H9 (cell line): Measurements from ENCODE around the gene TRIM2. TPM values are rescaled to one million over a fixed set of nuclear protein-coding genes. Genes with fewer than 3 reads are reported as not detected.

Experiments
- DNase-seq: peaks from one replicate; pipeline ENCODE4 v3.0.0-alpha.2; 2017
- H2AFZ ChIP-seq: one replicate; pipeline ENCODE4 v1.6.1; 2013; ENCODE audit warnings: mild to moderate bottlenecking, low read length, control low read depth, moderate library complexity
- H2AK5ac ChIP-seq: 2 replicates; pipeline ENCODE4 v1.6.1; 2013; ENCODE audit warnings: low read length, control low read depth, mixed read lengths; ENCODE audit not compliant: insufficient read length
- H2BK120ac ChIP-seq: one replicate; pipeline ENCODE4 v1.6.1; 2013; ENCODE audit warnings: low read depth, mild to moderate bottlenecking, low read length, control low read depth, inconsistent platforms; ENCODE audit not compliant: poor library complexity, severe bottlenecking
- H2BK12ac ChIP-seq: 2 replicates; pipeline ENCODE4 v1.6.1; 2013; ENCODE audit warnings: low read length, control low read depth, mixed read lengths, low read depth; ENCODE audit not compliant: insufficient read length
- H2BK15ac ChIP-seq: 2 replicates; pipeline ENCODE4 v1.6.1; 2013; ENCODE audit warnings: low read depth, low read length, control low read depth
- H2BK20ac ChIP-seq: one replicate; pipeline ENCODE4 v1.6.1; 2013; ENCODE audit warnings: low read depth, mild to moderate bottlenecking, low read length, control low read depth, inconsistent platforms; ENCODE audit not compliant: poor library complexity, severe bottlenecking
- H2BK5ac ChIP-seq: 2 replicates; pipeline ENCODE4 v1.6.1; 2013; ENCODE audit warnings: low read length, control low read depth, mixed read lengths; ENCODE audit not compliant: insufficient read length
- H3K14ac ChIP-seq: 2 replicates; pipeline ENCODE4 v1.6.1; 2013; ENCODE audit warnings: low read length, control low read depth; ENCODE audit not compliant: insufficient read depth
- H3K18ac ChIP-seq: 2 replicates; pipeline ENCODE4 v1.6.1; 2013; ENCODE audit warnings: low read depth, mild to moderate bottlenecking, mixed read lengths, low read length, control low read depth; ENCODE audit not compliant: insufficient read length
- H3K23ac ChIP-seq: 2 replicates; pipeline ENCODE4 v1.6.1; 2013; ENCODE audit warnings: low read length, control low read depth, mixed read lengths, low read depth; ENCODE audit not compliant: insufficient read length
- H3K23me2 ChIP-seq: 2 replicates; pipeline ENCODE4 v1.6.1; 2013; ENCODE audit warnings: low read depth, mild to moderate bottlenecking, mixed read lengths, low read length, control low read depth; ENCODE audit not compliant: insufficient read length, poor library complexity, severe bottlenecking
- H3K27ac ChIP-seq: 2 replicates; pipeline ENCODE4 v1.5.1; 2013; ENCODE audit warnings: low read length, control low read depth, mixed read lengths, low read depth; ENCODE audit not compliant: insufficient read length
- H3K27me3 ChIP-seq: 2 replicates; pipeline ENCODE4 v1.6.1; 2013; ENCODE audit warnings: low read length, control low read depth, inconsistent platforms; ENCODE audit not compliant: insufficient read depth
- H3K4ac ChIP-seq: 2 replicates; pipeline ENCODE4 v1.6.1; 2013; ENCODE audit warnings: low read depth, mild to moderate bottlenecking, control low read depth, inconsistent platforms, low read length, moderate library complexity
- H3K4me1 ChIP-seq: 2 replicates; pipeline ENCODE4 v1.6.1; 2013; ENCODE audit warnings: low read length, control low read depth, inconsistent platforms; ENCODE audit not compliant: insufficient read depth
- H3K4me2 ChIP-seq: 2 replicates; pipeline ENCODE4 v1.6.1; 2013; ENCODE audit warnings: low read length, control low read depth, mixed read lengths; ENCODE audit not compliant: insufficient read length, insufficient read depth
- H3K56ac ChIP-seq: 2 replicates; pipeline ENCODE4 v1.6.1; 2013; ENCODE audit warnings: low read depth, mild to moderate bottlenecking, mixed read lengths, low read length, control low read depth; ENCODE audit not compliant: insufficient read length
- H3K79me1 ChIP-seq: 2 replicates; pipeline ENCODE4 v1.6.1; 2013; ENCODE audit warnings: low read depth, mild to moderate bottlenecking, moderate library complexity, low read length, control low read depth, inconsistent platforms; ENCODE audit not compliant: insufficient read depth, poor library complexity, severe bottlenecking
- H3K79me2 ChIP-seq: 2 replicates; pipeline ENCODE4 v1.6.1; 2013; ENCODE audit warnings: low read length, control low read depth, inconsistent platforms; ENCODE audit not compliant: insufficient read depth
- H3K9ac ChIP-seq: 2 replicates; pipeline ENCODE4 v1.6.1; 2013; ENCODE audit warnings: low read length, control low read depth, mixed read lengths; ENCODE audit not compliant: insufficient read length; ENCODE audit errors: extremely low read depth
- H3K9me3 ChIP-seq: one replicate; pipeline ENCODE4 v1.6.1; 2013; ENCODE audit warnings: low read depth, low read length, inconsistent platforms; ENCODE audit not compliant: control insufficient read depth
- H3T11ph ChIP-seq: one replicate; pipeline ENCODE4 v1.6.1; 2013; ENCODE audit warnings: mild to moderate bottlenecking, low read length, control low read depth, inconsistent platforms
- H4K20me1 ChIP-seq: one replicate; pipeline ENCODE4 v1.6.1; 2013; ENCODE audit not compliant: control insufficient read depth, insufficient read length, insufficient read depth
- H4K5ac ChIP-seq: 2 replicates; pipeline ENCODE4 v1.6.1; 2013; ENCODE audit warnings: low read depth, mild to moderate bottlenecking, mixed read lengths, low read length, control low read depth; ENCODE audit not compliant: insufficient read length
- H4K8ac ChIP-seq: replicated peaks from 2 replicates; pipeline ENCODE4 v1.6.1; 2013; ENCODE audit warnings: low read length, control low read depth, mixed read lengths, low read depth; ENCODE audit not compliant: insufficient read length
- H4K91ac ChIP-seq: 2 replicates; pipeline ENCODE4 v1.6.1; 2013; ENCODE audit warnings: low read depth, mild to moderate bottlenecking, moderate library complexity, mixed read lengths, low read length, control low read depth; ENCODE audit not compliant: insufficient read length
- H3K27ac Mint-ChIP-seq, 3 experiments: 2 replicates in 2 of 3; 3 replicates in 1 of 3; pipeline ENCODE4 v1.8.0; 2020 to 2021; ENCODE audit warnings: mixed read lengths in 3 of 3, mild to moderate bottlenecking in 1 of 3, moderate library complexity in 1 of 3
- H3K27me3 Mint-ChIP-seq: 2 replicates; pipeline ENCODE4 v1.8.0; 2021; ENCODE audit warnings: low read depth, mild to moderate bottlenecking, moderate library complexity, mixed read lengths
- H3K36me3 Mint-ChIP-seq, 3 experiments: 2 replicates in 2 of 3; 3 replicates in 1 of 3; pipeline ENCODE4 v1.8.0; 2020 to 2021; ENCODE audit warnings: low read depth in 3 of 3, mixed read lengths in 3 of 3; ENCODE audit not compliant: insufficient read depth in 1 of 3
- H3K4me1 Mint-ChIP-seq, 2 experiments: 2 replicates each; pipeline ENCODE4 v1.8.0; 2020; ENCODE audit warnings: mixed read lengths in 2 of 2
- H3K4me3 Mint-ChIP-seq, 2 experiments: 2 replicates in 1 of 2; 3 replicates in 1 of 2; pipeline ENCODE4 v1.8.0; 2020 to 2021; ENCODE audit warnings: mild to moderate bottlenecking in 2 of 2, mixed read lengths in 2 of 2, moderate library complexity in 1 of 2
- H3K9me3 Mint-ChIP-seq, 2 experiments: 2 replicates in 1 of 2; 3 replicates in 1 of 2; pipeline ENCODE4 v1.8.0; 2020; ENCODE audit warnings: mild to moderate bottlenecking in 2 of 2, mixed read lengths in 2 of 2, moderate library complexity in 1 of 2
- CTCF ChIP-seq: fragments of 200-600 bp; sonication (generic); conservative IDR thresholded peaks from 3 replicates; pipeline ENCODE4 v1.8.0; 2021; ENCODE audit warnings: antibody characterized with exemption, mild to moderate bottlenecking
- WGBS: extraction: QIAGEN DNeasy Blood & Tissue Kit; methylation state at CpG from one replicate; pipeline ENCODE4 v1.1.7; 2013; ENCODE audit warnings: missing lambda C conversion rate, low lambda C conversion rate, mixed read lengths; ENCODE audit not compliant: insufficient read length; ENCODE audit errors: extremely low coverage; 5-methylcytosine and 5-hydroxymethylcytosine counted together
- total RNA-seq: library from RNA; stranded (reverse); gene quantifications from 2 replicates; pipeline ENCODE4 v1.2.1, GENCODE V29; 2021

TRIM2 gene
- total RNA-seq, 1 experiment from 2014 or later: 28.9 TPM

- H3K9me3 ChIP-seq: no peaks in the 10 kb centered on the region
- no peak for TF ChIP-seq CTCF
- H3K23ac ChIP-seq: no peak overlapping the region
- no peak overlapping the region for H3K4me2 ChIP-seq
- H2BK15ac ChIP-seq: no peak overlapping the region
- no peak overlapping the region for H3K9ac ChIP-seq
- H3K56ac ChIP-seq: no peak overlapping the region
- H3K27ac Mint-ChIP-seq: no peak overlapping the region
- no peak overlapping the region for H3K4ac ChIP-seq
- H3K27me3 Mint-ChIP-seq: no peaks in the 10 kb centered on the region
- H3K27ac ChIP-seq: no peak overlapping the region
- no peak overlapping the region for H2BK12ac ChIP-seq
- no peak overlapping the region for H2BK20ac ChIP-seq
- no peak for DNase-seq
- H3K9me3 Mint-ChIP-seq: no peaks in the 10 kb centered on the region
- H4K91ac ChIP-seq: no peak overlapping the region
- no peak overlapping the region for H2BK5ac ChIP-seq
- WGBS: no CpG with 5 or more reads among the region's 2 CpGs
- no peaks in the 10 kb centered on the region for H3K79me2 ChIP-seq
- no peak overlapping the region for H2AK5ac ChIP-seq
- H3K23me2 ChIP-seq: no peaks in the 10 kb centered on the region
- H2AFZ ChIP-seq: no peak overlapping the region
- H3T11ph ChIP-seq: no peak overlapping the region
- H3K14ac ChIP-seq: no peak overlapping the region
- H3K79me1 ChIP-seq: no peaks in the 10 kb centered on the region
- no peak overlapping the region for H4K5ac ChIP-seq
- H3K4me3 Mint-ChIP-seq: no peak overlapping the region
- no peaks in the 10 kb centered on the region for H4K20me1 ChIP-seq
- H2BK120ac ChIP-seq: no peak overlapping the region
- no peaks in the 10 kb centered on the region; the same call in 1 of the 2 replicates for H3K4me1 ChIP-seq
- H3K18ac ChIP-seq: no peak overlapping the region
- no peak overlapping the region for H4K8ac ChIP-seq
- peaks cover 13 to 23% of the 10 kb centered on the region in 2 experiments for H3K4me1 Mint-ChIP-seq
- no peaks in the 10 kb centered on the region for H3K27me3 ChIP-seq
- H3K36me3 Mint-ChIP-seq: peaks cover 38 to 68% (median 39%) of the 10 kb centered on the region in 3 experiments; a peak in 6 of 7 replicates
Observed at GRCh38 chr4:153291562-153291961, 87.3 kb downstream of the TRIM2 start.
